Measurements from ENCODE around the gene MORN3.

MORN3 gene

DNA sequence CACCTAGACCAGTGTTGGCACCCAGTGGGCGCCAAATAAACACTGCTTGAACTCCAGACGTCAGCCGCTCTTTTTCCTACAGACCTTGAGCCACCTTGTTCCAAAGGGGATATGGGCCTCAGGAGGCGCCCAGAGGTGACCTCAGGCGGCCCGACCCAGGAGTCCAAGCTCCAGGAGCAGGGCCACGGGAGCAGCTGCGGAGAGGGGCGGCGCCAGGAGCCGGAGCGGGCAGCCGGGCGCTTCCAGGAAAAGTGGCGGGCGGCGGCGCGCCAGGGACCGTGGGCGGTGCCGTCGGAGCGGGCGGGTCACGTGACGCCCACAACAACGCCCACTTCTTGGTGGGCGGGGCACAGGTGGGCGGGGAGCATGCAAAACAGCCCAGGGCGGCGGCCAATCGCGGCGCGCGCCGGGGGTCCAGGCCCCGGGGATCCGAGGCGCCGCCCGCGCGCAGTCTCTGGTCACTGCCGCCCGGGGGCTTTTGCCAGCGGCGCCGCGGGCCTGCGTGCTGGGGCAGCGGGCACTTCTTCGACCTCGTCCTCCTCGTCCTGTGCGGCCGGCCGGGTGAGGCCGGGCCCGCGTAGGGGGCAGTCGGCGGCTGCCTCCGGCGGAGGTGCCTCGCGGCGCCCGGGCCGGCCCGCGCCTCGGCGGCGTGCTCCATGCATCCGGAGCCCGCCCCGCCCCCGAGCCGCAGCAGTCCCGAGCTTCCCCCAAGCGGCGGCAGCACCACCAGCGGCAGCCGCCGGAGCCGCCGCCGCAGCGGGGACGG is 43.2 kb downstream of the MORN3 start, which contains the start of gene ORAI1:
ORAI1 (plus strand) TSS at position 444 of the 766 bp plus-strand sequence.
- DNase-seq (ENCODE audit: low read depth), result peak; percentile 77
- TF ChIP-seq CTCF (conservative IDR thresholded peaks at IDR 0.05; ENCODE audit: low read depth, low read length), result no peak
- peak within 1 kb of the TSS; percentile 62 for H3K4me3 ChIP-seq (ENCODE audit: low read length)

GRCh38 chr12:121620333-121620891 is 49.0 kb downstream of the MORN3 start:
- H3K4me3 ChIP-seq (ENCODE audit: low read length), result no peak overlapping the region
- TF ChIP-seq CTCF (conservative IDR thresholded peaks at IDR 0.05; ENCODE audit: low read depth, low read length), result no peak
- DNase-seq (ENCODE audit: low read depth), result no peak

GRCh38 chr12:121618659-121619233 is 50.7 kb downstream of the MORN3 start:
- H3K4me3 ChIP-seq (ENCODE audit: low read length), result no peak overlapping the region
- TF ChIP-seq CTCF (conservative IDR thresholded peaks at IDR 0.05; ENCODE audit: low read depth, low read length), result no peak
- no peak for DNase-seq (ENCODE audit: low read depth)

- H3K4me3 ChIP-seq (ENCODE audit: low read length), result no peak overlapping the region
- no peak for DNase-seq (ENCODE audit: low read depth)
- TF ChIP-seq CTCF (conservative IDR thresholded peaks at IDR 0.05; ENCODE audit: low read depth, low read length), result no peak
These were observed 54.5 kb downstream of the MORN3 start for GRCh38 chr12:121614872-121615467.

DNA sequence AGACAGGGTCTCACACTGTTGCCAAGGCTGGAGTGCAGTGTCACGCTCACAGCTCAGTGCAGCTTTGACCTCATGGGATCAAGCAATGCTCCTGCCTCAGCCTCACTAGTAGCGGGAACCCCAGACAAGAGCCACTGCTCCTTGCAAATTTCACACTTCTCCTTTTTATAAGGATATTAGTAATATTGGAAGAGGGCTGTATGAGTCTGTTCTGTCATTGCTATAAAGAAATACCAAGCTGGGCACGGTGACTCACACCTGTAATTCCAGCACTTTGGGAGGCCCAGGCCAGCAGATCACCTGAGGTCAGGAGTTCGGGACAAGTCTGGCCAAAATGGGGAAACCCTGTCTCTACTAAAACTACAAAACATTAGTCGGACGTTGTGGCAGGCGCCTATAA is 56.0 kb downstream of the MORN3 start:
- DNase-seq (ENCODE audit: low read depth), result no peak
- TF ChIP-seq CTCF (conservative IDR thresholded peaks at IDR 0.05; ENCODE audit: low read depth, low read length), result no peak
- H3K4me3 ChIP-seq (ENCODE audit: low read length), result no peak overlapping the region

DNA sequence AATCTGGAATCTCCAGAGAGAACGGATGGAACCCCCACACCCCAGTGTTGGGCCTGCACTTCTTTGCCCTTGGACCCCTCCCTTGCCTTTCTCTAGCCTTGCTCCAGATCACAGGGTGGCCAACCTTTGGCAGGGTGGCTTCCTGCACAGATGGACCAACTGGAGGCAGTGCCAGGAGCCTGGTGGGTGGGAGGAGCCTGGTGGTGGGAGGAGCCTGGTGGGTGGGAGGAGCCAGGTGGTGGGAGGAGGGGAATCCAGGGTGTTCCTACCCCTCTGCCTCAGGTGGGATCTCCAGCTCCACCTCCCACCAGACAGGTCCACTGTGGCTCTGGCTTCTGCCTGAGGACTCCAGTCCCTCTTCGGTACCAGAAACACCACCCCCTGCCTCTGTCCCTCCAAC is 58.1 kb downstream of the MORN3 start:
- no peak overlapping the region for H3K4me3 ChIP-seq (ENCODE audit: low read length)
- no peak for DNase-seq (ENCODE audit: low read depth)
- TF ChIP-seq CTCF (conservative IDR thresholded peaks at IDR 0.05; ENCODE audit: low read depth, low read length), result no peak

Data from retinal pigment epithelial cell (primary cell).